Activated CD4-positive, alpha-beta T cell treated with anti-CD3 and anti-CD28 coated beads, Interleukin-2, amount 50 U/mL, for 1 hour (primary cell): ENCODE measurements around the gene TIMM17A.
"Not testable (repeated sequence)": the region's sequence is repeated elsewhere in the genome, so short reads cannot be mapped to it uniquely, and the experiment has no call there.

Experiments
- DNase-seq: peaks from one replicate; pipeline ENCODE4 v3.0.0-alpha.2; 2020

Gene TIMM17A

DNA sequence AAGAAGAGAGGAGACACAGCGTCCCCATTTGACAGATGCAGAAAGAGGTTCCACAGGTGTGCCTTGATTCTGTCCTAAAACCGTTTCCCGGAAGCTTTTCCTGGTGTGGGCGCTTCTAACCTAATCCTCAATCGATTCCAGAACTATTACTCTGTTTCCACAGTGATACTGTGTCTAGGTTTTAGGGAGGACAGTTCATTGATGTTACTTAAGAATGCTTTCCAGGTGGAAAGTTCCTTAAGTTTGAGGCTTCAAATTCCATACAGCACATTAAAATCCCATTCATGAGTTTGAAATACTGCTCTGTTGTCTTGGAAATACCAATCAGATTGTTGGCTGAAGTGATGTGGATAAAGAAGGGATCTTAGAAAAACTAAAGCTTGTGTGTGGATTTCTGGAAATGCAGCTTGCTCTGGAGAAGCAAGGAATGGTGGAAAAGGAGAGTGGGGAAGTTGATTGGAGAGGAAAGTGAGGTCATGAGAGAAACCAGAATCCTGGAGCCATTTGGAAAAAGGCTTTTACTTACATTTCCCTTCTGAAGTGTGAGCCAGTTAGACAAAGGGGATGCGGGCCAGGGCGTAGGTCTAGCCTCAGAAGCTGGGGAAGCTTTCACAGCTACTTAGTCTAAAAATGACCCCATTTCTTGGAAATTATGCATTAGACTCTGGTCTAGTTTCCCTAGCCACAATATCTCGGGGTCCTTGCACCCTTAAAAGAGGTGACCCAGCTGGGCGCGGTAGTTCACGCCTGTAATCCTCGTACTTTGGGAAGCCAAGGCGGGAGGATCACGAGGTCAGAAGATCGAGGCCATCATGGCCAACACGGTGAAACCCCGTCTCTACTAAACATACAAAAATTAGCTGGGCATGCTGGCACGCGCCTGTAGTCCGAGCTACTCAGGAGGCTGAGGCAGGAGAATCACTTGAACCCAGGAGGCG lies 61.8 kb downstream of the TIMM17A start:
- no peak for DNase-seq

DNA sequence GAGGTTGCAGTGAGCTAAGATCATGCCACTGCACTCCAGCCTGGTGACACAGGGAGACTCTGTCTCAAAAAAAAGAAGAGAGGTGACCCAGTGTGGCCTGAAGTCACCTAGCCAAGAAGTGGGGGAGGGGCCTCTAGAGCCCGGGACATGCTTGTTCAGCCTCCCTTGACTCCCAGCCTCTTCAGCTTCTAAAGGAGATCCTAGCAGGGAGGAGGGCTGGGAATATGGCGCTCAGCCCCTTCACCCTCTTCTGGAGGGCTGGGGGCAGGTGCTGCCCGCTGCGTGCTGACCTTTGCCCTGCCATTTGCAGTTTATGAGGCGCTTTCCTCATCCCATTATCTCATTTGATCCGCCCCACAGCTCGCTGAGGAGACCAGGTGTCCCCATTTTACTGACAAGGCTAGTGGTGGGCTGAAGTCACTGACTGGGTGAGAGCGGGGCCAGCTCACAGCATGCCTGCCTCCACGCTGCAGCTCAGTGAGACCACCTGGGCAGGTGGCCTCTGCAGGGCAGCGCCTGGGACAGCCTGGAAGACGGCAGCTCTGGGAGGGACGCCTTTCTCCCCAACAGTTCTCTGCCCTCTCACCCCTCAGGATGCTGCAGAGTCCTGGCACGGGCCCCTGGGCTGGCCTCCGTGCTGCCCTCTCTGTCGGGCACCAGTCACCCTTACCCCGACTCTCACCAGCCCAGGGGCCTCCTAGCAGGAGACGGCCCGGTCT lies 62.6 kb downstream of the TIMM17A start:
- no peak for DNase-seq

DNA sequence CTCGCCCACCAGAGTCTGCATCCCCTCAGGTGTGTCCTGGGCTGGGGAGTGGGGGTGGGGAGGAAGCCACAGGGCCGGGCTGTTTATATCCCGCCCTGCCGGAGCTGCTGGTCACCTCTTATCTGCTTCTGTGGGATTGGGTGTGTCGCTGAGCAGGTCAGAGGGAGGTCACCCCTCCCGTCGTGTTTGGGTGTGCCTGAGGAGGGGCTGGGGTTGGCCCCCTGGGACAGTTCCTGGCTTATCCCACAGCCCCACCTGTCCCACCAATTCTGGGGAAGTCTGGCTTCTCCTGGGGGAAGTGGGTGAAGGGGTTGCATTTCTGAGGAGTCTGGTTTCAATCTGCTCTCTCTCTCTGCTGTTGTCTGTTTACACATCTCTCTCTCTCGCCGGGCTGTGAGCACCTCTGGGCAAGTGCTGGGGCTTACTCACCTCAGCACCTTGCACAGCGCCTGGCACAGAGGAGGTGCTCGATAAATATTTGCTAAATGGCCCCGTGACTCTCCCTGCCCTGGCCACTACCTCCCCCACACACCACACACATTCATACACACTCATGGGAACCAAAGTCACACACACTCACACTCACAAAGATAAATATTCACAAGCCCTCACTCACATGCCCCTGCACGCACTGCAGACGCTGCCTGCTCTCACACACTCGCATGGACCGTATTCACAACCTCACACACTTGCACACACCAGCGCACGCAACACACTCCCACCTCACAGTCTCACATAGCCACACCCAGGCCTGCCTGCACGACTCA lies 63.3 kb downstream of the TIMM17A start:
- DNase-seq: no peak

DNA sequence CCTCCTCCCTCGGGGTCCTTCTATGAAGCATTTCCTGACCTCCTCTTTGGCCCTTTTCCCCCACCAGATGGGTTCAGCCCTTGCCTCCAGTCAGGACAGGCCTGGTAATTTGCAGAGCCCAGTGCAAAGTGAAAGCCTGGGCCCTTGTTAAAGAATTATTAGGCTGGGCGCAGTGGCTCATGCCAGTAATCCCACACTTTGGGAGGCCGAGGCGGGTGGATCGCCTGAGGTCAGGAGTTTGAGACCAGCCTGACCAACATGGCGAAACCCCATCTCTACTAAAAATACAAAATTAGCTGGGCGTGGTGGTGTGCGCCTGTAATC lies 63.9 kb downstream of the TIMM17A start:
- DNase-seq: not testable (repeated sequence)
